GM12892 (cell line): Measurements from ENCODE around the gene CPXM2.

Source experiments
- POLR2A ChIP-seq: IDR thresholded peaks from 2 replicates; pipeline ENCODE4 v1.6.1; 2011; ENCODE audit warnings: low read depth, low read length, control low read depth
- POLR2AphosphoS5 ChIP-seq: IDR thresholded peaks from 2 replicates; pipeline ENCODE4 v1.6.1; 2011; ENCODE audit warnings: low read depth, low read length, control low read depth
- TAF1 ChIP-seq: IDR thresholded peaks from 2 replicates; pipeline ENCODE4 v1.6.1; 2011; ENCODE audit warnings: low read depth, mild to moderate bottlenecking, control low read depth, low read length, borderline replicate concordance

- TF ChIP-seq POLR2A (no peak), POLR2AphosphoS5 (no peak), TAF1 (no peak)
Observed at GRCh38 chr10:123841115-123841514, 50.5 kb downstream of the CPXM2 start.
